ENCODE data around the gene TECPR2.

GRCh38 chr14:102335163-102335562, 27.6 kb upstream of the TECPR2 start:
- no peak for TF ChIP-seq TAF1 (IDR thresholded peaks at IDR 0.05; ENCODE audit: low read depth, low read length)
- TF ChIP-seq POLR2A (IDR thresholded peaks at IDR 0.05; ENCODE audit: low read depth, low read length): no peak
- no peak for TF ChIP-seq POLR2AphosphoS5 (IDR thresholded peaks at IDR 0.05; ENCODE audit: low read depth, low read length)
- no peak for TF ChIP-seq SPI1 (IDR thresholded peaks at IDR 0.05; ENCODE audit: low read depth, low read length)
- no peak for TF ChIP-seq POU2F2 (IDR thresholded peaks at IDR 0.05; ENCODE audit: low read depth, low read length)
